HG02610 (cell line): Measurements from ENCODE around the gene TBC1D28.
"Not testable (repeated sequence)": the region's sequence is repeated elsewhere in the genome, so short reads cannot be mapped to it uniquely, and the experiment has no call there.

ENCODE experiments used
- ATAC-seq: cut with Tn5 transposase; IDR thresholded peaks from one replicate; pipeline ENCODE4 v1.9.1; 2021; ENCODE audit warnings: mild to moderate bottlenecking, moderate library complexity; ENCODE audit not compliant: unreplicated experiment

The TBC1D28 gene

DNA sequence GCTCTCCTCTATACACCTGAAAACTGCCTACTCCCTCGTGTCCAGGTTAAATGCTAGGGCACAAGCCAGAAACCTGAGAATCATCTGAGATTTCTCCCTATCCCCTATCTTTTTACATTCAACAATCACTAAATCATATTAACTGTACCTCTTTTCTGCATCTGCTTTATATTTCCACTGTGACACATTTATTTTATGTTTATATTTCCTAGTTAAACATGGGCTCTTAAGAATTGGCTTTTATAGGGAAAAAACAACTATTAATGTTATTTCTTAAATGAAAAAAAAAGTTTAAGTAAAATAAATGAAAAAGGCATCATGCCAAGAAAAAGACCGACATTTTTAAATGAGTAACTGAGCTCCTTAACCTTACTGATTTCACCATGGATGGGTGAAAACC, 26.6 kb downstream of the TBC1D28 start:
- not testable (repeated sequence) for ATAC-seq

DNA sequence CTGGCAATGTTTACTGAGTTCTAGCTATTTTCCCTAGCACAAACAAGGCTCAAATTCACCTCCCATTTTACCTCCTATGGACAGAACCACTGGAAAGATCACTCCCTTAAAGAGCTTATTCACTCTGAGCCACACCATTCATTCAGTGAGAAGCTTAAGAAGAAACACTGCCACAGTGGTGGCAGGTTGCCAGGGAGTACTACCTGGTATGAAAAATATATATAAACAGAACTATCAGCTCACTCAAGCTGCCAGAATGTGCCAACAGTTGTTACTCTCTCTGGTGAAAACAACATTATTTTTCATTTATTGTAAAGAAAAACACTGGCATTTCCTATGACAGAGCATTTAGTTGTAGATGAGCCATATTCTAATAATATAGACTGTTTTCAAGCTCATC, 31.2 kb downstream of the TBC1D28 start:
- ATAC-seq: not testable (repeated sequence)

DNA sequence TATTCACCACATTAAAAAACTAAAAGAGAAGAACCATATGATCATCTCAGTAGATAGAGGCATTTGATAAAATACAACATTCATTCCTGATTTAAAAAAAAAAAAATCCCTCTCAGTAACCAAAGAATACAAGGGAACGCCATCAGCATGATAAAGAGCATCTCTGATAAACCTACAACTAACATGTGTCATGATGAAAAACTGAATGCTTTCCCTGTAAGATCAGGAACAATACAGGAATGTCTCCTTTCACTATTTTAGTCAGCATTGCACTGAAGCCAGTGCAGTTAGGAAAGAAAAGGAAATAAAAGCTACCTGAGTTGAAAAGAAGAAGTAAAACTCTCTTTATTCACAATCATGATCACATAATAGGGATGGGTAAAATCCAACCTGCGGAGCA, 51.1 kb downstream of the TBC1D28 start:
- ATAC-seq: not testable (repeated sequence)
